HG03354 (cell line): ENCODE data around the gene KCNJ10.
A peak's percentile ranks its signal among the peaks of the same experiment; 100 is the strongest.

Experiments
- ATAC-seq: cut with Tn5 transposase; IDR thresholded peaks from one replicate; pipeline ENCODE4 v1.9.1; 2021; ENCODE audit warnings: mild to moderate bottlenecking; ENCODE audit not compliant: unreplicated experiment, poor library complexity, severe bottlenecking

The KCNJ10 gene

DNA sequence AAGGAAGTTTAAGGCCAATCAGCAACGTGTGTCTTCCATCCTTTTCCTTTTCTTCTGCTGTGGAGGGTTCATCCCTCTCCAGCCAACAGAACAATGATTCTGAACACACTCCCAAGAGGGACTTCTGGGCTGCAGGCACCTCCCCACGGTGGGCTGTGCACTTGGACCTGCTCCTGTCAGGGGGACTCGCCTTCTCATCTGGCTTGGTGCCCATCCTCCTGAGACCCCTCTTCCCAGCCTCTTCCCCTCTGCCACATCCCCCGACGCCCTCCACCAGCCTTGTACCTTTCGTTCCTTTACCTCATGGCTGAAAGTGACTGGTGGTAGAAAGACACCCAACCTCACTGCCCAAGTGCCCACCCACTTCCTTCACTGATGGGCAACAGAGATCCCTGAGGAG, 89.9 kb downstream of the KCNJ10 start:
- no peak for ATAC-seq

- no peak for ATAC-seq
Measured at GRCh38 chr1:159979257-159979656, 90.7 kb downstream of the KCNJ10 start.

- ATAC-seq, result no peak
Measured at GRCh38 chr1:159978107-159978398, 91.9 kb downstream of the KCNJ10 start.

- no peak for ATAC-seq
Measured at GRCh38 chr1:159977364-159978106, 92.4 kb downstream of the KCNJ10 start.

GRCh38 chr1:159974350-159974965, 95.5 kb downstream of the KCNJ10 start:
- ATAC-seq, result no peak

- no peak for ATAC-seq
Measured at GRCh38 chr1:159973350-159973940, 96.5 kb downstream of the KCNJ10 start.

DNA sequence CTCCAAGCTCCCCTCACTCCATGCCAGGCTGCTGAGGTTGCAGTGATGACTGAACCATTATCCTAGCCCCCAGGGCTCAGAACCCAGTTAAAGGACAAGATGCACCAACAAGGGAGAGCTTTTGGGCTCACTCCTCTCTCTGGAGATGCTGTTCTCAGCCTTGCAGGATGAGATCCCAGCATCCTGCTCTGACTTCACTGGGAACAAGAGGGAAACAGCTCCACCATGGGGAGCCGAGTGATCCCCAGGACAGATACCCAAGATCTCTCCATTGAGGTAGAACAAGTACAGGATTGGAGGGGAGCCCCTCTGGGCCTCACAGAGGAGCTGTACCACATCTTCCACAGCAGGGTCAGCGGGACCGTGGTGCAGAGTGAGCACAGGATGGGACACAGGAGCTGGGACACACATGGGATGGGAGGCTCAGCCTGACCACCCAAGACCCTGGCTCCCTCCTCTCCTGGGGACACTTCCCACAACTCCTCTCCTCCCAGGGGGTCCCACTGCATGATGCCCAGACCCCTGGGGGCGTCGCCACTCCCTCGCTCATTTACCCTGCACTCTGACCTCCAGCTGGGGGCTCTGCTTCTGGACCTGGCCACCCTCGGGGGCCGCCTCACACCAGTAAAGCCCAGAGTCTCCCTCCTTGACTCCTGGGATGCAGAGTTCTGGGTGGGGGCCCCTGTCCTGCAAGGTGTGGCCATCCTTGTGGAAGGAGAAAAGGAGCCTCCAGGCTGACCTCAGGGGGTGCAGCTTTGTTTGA, 97.3 kb downstream of the KCNJ10 start:
- ATAC-seq, result no peak

DNA sequence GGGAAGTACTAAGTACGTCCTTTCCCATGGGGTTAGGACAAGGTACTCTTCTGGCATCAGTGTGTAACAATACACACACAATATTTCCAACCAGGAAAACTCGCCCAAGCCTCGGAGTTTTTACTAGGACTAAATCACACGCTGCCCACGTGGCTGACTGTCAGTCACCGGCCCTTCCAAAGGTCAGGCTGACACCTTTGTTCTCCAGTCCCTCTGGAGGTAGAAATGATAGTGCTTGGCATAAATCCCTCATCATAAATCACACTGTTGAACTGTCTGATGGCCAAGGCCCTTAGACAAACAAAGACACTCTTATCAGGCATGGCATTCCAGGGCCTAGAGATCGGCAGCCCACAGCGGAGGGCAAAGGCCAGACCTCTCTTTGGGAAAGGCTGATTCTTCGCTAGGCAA, 99.0 kb downstream of the KCNJ10 start:
- ATAC-seq, result no peak

DNA sequence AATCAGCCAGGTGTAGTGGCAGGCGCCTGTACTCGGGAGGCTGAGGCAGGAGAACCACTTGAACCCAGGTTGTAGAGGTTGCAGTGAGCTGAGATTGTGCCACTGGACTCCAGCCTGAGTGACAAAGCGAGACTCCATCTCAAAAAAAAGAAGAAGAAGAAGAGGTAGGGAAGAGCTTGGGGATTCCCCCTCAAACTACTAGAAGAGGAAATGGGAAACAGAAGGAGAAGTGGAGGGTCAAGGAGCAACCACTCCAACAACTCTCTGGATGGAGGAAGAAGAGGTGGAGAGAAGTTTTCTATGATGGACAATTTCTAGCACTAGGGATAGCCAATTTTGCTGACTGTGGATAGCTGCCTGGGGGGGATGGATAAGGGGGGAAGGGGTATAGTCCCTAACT, 101.1 kb downstream of the KCNJ10 start:
- no peak for ATAC-seq

- no peak for ATAC-seq
Measured at GRCh38 chr1:159965263-159965662, 104.7 kb downstream of the KCNJ10 start.

DNA sequence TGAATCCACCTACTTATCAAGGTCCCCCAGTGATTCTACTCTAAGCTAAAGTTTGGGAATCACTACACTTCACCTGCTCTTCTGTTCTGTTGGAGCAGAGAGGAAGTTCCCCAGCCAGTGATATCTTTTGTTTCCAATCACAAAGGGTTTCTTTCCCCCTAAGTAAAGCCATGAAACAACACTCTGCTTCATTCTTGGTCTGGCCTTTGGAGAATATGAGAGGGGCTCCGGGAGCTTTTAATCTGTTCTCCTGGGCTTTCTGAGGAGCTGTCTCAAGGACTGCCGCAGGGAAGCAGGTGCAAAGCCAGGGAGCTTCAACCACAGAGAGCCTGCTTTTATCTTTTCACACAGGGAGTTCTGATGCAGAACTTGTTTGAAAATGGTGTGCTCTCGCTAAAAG, 105.8 kb downstream of the KCNJ10 start:
- no peak for ATAC-seq

GRCh38 chr1:159962176-159962575, 107.8 kb downstream of the KCNJ10 start:
- no peak for ATAC-seq

GRCh38 chr1:159961636-159962035, 108.3 kb downstream of the KCNJ10 start:
- ATAC-seq, result no peak

DNA sequence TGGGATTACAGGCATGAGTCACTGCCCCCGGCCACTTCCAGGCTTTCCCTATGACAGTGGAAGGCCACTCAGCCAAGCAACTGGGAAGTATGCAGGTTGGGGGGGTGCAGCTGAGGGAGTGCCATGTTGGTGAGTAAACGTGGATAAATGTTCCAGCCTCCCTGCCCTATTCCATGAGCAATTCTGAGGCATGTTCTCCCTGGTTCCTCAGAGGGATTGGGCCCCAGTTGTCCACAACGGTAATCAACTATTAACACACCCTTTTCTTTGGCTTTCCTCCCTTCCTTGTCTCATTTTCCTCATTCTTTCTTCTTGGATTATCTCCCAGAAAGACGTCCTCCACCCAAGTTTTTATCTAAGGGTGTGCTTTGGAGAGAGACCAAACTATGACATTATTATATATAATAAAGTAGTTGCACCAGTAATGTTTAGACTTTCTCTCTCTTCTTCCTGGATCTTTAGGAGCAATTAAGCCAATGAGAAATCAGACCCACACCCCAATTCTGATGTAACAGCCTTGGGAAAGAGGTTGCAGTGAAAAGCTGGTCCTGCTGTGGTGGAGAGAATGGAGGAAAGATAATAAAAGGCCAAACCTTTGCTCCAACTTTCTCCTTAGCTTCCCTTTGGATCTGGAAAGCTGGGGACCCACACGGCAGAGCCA, 109.1 kb downstream of the KCNJ10 start:
- ATAC-seq, result no peak

DNA sequence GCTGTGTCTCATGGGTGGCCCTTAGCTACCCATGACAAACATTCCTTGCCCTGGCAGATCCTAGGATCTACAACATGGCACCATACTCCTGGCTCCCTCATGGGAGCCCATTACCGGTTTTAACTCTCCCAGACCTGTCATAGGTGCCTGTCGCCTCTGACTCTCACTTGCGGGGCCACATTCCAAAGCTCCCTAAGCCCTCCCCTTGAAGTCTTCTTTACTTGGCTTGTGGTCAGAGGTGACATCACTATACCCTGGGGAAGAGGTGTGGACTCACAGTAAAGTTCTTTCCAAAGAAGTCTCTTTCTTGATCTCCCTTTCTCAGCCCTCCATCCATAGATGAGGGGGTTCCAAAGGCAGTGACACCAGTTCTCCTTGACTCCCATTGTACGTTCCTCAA, 110.5 kb downstream of the KCNJ10 start:
- no peak for ATAC-seq

DNA sequence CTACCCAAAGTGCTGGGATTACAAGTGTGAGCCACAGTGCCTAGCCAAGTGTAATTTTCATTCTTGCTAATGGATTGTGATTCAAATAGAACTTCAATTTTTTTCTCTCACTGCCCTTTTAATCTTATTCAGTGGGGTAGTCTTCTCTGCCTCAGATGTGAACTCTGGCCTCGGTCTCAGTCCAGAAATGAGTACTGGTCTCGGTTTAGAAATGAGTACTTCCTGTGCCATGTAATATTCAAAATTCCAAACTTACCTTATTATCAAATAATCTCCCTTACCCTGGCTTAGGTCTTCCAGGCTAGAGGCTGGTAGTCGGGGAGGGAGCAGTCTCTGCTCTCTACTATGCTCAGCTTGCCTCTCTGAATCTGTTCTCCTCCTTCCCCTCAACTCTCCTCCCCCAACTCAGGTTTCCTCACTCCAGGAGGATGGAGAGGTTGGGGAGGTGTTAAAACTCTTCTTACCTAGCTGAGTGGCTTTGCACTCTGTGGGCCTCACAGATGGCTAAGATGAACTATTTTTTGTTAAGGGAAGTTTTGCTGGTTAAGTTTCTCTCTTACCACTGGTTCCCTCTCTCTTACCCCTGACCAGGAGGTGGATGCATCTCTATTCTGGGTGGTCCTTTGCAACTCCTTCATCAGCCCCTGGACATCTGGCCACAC, 111.1 kb downstream of the KCNJ10 start:
- ATAC-seq, result peak; percentile 69

DNA sequence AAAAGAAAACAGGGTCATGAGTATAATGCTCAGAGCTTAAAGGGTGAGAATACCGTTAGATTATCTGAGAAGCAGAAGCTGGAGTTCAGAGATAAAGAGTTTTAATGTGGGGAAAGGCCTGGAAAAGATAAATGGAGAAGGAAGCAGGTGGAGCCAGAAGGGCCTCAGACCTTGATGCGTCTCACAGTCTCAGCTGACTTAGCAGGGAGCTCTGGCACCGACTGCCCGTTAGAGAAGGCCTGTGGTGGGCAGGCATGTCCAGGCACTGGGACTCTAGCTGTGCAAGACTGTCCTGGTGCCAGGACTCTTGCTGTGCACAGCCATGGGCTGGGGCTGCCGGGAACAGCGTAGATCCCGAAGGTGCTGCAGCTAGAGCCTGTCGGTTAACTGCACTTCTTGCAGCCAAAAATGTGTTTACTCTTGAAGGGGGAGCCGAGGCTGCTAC, 112.1 kb downstream of the KCNJ10 start:
- ATAC-seq, result no peak

GRCh38 chr1:159955456-159955855, 114.5 kb downstream of the KCNJ10 start:
- no peak for ATAC-seq
